Natural killer cell (primary cell): Measurements from ENCODE around the gene ITCH. TPM values are rescaled to one million over a fixed set of nuclear protein-coding genes. Genes with fewer than 3 reads are reported as not detected.

ENCODE experiments used
- ATAC-seq, 3 donors: fragments of 150-1000 bp in 2 of 3; fragments of 200-7000 bp in 1 of 3; cut with Tn5 transposase; 1 replicate in 1 of 3; 2 replicates in 2 of 3; pipeline ENCODE4 v1.10.0; 2021; ENCODE audit warnings: mild to moderate bottlenecking in 2 of 3, moderate library complexity in 2 of 3
- DNase-seq, 2 donors: peaks; one replicate each; pipeline versions ENCODE4 v3.0.0 to v3.0.0-alpha.2; 2013 to 2021; ENCODE audit warnings: mixed read lengths in 1 of 2
- H3K27ac ChIP-seq: one replicate; pipeline ENCODE4 v1.5.1; 2013; ENCODE audit warnings: mild to moderate bottlenecking, low read length
- H3K27me3 ChIP-seq: one replicate; pipeline ENCODE4 v1.6.1; 2013; ENCODE audit warnings: low read length; ENCODE audit not compliant: control insufficient read depth, insufficient read depth
- H3K36me3 ChIP-seq: one replicate; pipeline ENCODE4 v1.6.1; 2013; ENCODE audit warnings: low read length; ENCODE audit not compliant: control insufficient read depth, insufficient read depth
- H3K4me1 ChIP-seq: one replicate; pipeline ENCODE4 v1.6.1; 2013; ENCODE audit warnings: low read length; ENCODE audit not compliant: control insufficient read depth, insufficient read depth
- H3K4me3 ChIP-seq: one replicate; pipeline ENCODE4 v1.5.1; 2013; ENCODE audit warnings: low read length
- H3K9me3 ChIP-seq: one replicate; pipeline ENCODE4 v1.6.1; 2013; ENCODE audit warnings: low read length; ENCODE audit not compliant: control insufficient read depth, insufficient read depth
- H3K27ac Mint-ChIP-seq, 2 donors: one replicate each; pipeline ENCODE4 v1.8.0; 2022; ENCODE audit warnings: mild to moderate bottlenecking in 2 of 2, mixed read lengths in 2 of 2, moderate library complexity in 1 of 2
- H3K27me3 Mint-ChIP-seq, 2 donors: one replicate each; pipeline ENCODE4 v1.8.0; 2022; ENCODE audit warnings: low read depth in 2 of 2, mixed read lengths in 2 of 2
- H3K36me3 Mint-ChIP-seq: one replicate; pipeline ENCODE4 v1.8.0; 2022; ENCODE audit warnings: mixed read lengths
- H3K4me1 Mint-ChIP-seq, 2 donors: one replicate each; pipeline ENCODE4 v1.8.0; 2022; ENCODE audit warnings: mixed read lengths in 2 of 2
- H3K4me3 Mint-ChIP-seq: one replicate; pipeline ENCODE4 v1.8.0; 2022; ENCODE audit warnings: mild to moderate bottlenecking, moderate library complexity, mixed read lengths
- H3K9me3 Mint-ChIP-seq, 2 donors: one replicate each; pipeline ENCODE4 v1.8.0; 2022; ENCODE audit warnings: mixed read lengths in 2 of 2
- WGBS: methylation state at CpG from one replicate; pipeline ENCODE4 v1.1.7; 2013; ENCODE audit warnings: missing lambda C conversion rate; ENCODE audit not compliant: insufficient coverage; 5-methylcytosine and 5-hydroxymethylcytosine counted together
- intact Hi-C: fragments of 100-400 bp; cut with micrococcal nuclease; formaldehyde crosslinking; loops from one replicate; pipeline ENCODE4 v1.14.2; 2022
- total RNA-seq, 4 donors: library from RNA; stranded (reverse); fragments of 120-200 nt in 1 of 4; gene quantifications; one replicate each; pipeline versions ENCODE4 v1.2.3 to v1.2.4, GENCODE V29; 2013 to 2022
- TF ChIP-seq, protein P1 (sequence below): fragments of 200-600 bp; IDR thresholded peaks from one replicate; pipeline ENCODE4 v1.8.0; 2022; ENCODE audit warnings: antibody characterized with exemption

Gene ITCH
- total RNA-seq, 3 donors from 2014 or later (not counting 1 experiment from before 2014, with no cell fraction given), result 157 to 182 (median 163) TPM

DNA sequence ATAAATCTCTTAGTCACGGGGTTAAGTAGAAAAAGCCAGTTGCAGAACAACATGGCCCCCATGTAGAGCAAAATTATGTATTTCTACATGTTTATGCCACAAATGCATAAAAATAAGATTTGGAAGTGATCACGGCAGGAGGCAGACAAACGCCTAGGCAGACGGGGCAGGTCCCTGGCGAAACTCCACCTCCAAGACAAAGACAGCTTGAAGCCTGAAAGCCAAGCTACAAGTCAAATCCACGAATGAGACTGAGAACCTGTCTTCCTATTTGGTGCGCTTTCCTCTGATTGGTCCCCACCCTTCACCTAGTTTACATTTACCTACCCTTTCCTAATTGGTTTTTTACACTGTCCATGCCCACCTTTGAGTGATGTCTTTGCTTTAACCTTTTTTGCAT, 31.2 kb upstream of the ITCH start:
- no peak overlapping the region for H3K4me3 ChIP-seq
- WGBS, result 93% methylated on average over 7 of the region's 7 CpGs
- Mint-ChIP-seq H3K9me3 (no peaks in the 10 kb centered on the region), H3K27ac (no peak overlapping the region), H3K4me3 (no peak overlapping the region), H3K4me1 (peaks cover 9 to 26% of the 10 kb centered on the region in 2 donors), H3K36me3 (no peaks in the 10 kb centered on the region), H3K27me3 (no peaks in the 10 kb centered on the region)
- no peaks in the 10 kb centered on the region for H3K9me3 ChIP-seq
- H3K4me1 ChIP-seq, result peaks cover 23% of the 10 kb centered on the region
- H3K27ac ChIP-seq, result no peak overlapping the region
- H3K36me3 ChIP-seq, result no peaks in the 10 kb centered on the region
- H3K27me3 ChIP-seq, result no peaks in the 10 kb centered on the region
- ATAC-seq, result no peak
- intact Hi-C loops, result no loop called here
- TF ChIP-seq, protein P1, sequence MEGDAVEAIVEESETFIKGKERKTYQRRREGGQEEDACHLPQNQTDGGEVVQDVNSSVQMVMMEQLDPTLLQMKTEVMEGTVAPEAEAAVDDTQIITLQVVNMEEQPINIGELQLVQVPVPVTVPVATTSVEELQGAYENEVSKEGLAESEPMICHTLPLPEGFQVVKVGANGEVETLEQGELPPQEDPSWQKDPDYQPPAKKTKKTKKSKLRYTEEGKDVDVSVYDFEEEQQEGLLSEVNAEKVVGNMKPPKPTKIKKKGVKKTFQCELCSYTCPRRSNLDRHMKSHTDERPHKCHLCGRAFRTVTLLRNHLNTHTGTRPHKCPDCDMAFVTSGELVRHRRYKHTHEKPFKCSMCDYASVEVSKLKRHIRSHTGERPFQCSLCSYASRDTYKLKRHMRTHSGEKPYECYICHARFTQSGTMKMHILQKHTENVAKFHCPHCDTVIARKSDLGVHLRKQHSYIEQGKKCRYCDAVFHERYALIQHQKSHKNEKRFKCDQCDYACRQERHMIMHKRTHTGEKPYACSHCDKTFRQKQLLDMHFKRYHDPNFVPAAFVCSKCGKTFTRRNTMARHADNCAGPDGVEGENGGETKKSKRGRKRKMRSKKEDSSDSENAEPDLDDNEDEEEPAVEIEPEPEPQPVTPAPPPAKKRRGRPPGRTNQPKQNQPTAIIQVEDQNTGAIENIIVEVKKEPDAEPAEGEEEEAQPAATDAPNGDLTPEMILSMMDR, result no peak
- DNase-seq, result no peak

DNA sequence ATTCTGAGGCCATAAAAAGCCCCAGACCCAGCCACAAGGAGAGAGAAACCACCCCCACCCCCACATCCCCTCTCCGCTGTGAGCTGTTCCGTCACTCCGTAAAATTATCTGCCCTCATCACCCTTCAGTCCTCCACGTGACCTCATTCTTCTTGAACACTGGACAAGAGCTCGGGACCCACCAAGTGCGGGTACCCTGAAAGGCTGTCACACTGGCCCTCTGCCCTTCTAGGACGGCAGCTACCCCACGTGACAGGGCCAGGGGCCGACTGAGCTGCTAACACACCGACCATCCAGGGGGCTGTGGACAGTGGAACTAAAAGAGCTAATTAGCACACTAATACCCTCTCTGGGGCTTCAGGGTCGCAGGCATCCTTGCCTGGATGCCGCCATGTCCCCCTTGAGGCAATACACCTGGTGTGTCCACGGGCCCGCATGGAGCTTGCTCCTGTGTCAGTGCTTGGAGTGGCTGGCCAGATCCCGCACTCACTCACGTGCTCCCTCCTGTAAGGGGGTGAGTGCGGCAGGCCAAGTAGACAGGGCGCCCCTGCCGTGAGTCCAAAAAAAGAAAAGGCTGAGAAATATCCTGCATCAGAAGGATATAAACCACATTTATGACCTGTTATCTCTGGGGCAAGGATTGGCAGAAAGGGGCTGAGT, 30.7 kb upstream of the ITCH start:
- H3K27me3 Mint-ChIP-seq, result no peaks in the 10 kb centered on the region
- Histone ChIP-seq H3K27ac (no peak overlapping the region), H3K4me3 (no peak overlapping the region), H3K27me3 (no peaks in the 10 kb centered on the region), H3K36me3 (no peaks in the 10 kb centered on the region), H3K9me3 (no peaks in the 10 kb centered on the region), H3K4me1 (peaks cover 28% of the 10 kb centered on the region)
- intact Hi-C loops, result no loop called here
- H3K4me1 Mint-ChIP-seq, result peaks cover 10 to 30% of the 10 kb centered on the region in 2 donors
- no peak for ATAC-seq
- H3K9me3 Mint-ChIP-seq, result no peaks in the 10 kb centered on the region
- H3K36me3 Mint-ChIP-seq, result no peaks in the 10 kb centered on the region
- WGBS, result 97% methylated on average over 19 of the region's 19 CpGs
- TF ChIP-seq, protein P1, result no peak
- DNase-seq, result no peak
- H3K27ac Mint-ChIP-seq, result no peak overlapping the region
- no peak overlapping the region for H3K4me3 Mint-ChIP-seq

DNA sequence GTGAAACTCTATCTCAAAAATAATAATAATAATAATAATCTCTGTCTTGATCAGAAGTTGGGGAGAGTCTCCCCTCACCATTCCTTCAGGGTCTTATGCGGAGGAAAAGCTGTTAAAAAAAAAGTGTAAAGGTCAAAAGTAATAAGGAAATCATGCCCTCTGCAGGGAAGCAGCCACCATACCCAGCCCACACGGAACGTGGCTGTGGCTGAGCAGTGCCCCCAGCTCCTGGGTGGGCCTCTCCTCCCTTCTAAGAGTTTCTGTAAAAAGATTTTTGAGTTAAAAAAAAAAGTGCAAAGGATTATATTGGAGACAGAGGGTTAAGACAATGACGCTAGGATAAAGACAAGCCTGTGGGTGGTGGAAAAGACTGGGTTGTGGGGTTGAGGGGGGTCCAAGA, 29.3 kb upstream of the ITCH start:
- peaks cover 21 to 43% of the 10 kb centered on the region in 2 donors for H3K4me1 Mint-ChIP-seq
- Histone ChIP-seq H3K27ac (no peak overlapping the region), H3K36me3 (no peaks in the 10 kb centered on the region), H3K4me3 (no peak overlapping the region), H3K27me3 (no peaks in the 10 kb centered on the region), H3K9me3 (no peaks in the 10 kb centered on the region), H3K4me1 (peaks cover 42% of the 10 kb centered on the region)
- H3K27ac Mint-ChIP-seq, result no peak overlapping the region
- intact Hi-C loops, result no loop called here
- WGBS, result 100% methylated on average over 2 of the region's 4 CpGs
- no peak for ATAC-seq
- no peaks in the 10 kb centered on the region for H3K9me3 Mint-ChIP-seq
- H3K4me3 Mint-ChIP-seq, result no peak overlapping the region
- TF ChIP-seq, protein P1, result no peak
- H3K36me3 Mint-ChIP-seq, result no peaks in the 10 kb centered on the region
- no peaks in the 10 kb centered on the region for H3K27me3 Mint-ChIP-seq
- no peak for DNase-seq
